ENCODE data around the gene OR13C5.

DNA sequence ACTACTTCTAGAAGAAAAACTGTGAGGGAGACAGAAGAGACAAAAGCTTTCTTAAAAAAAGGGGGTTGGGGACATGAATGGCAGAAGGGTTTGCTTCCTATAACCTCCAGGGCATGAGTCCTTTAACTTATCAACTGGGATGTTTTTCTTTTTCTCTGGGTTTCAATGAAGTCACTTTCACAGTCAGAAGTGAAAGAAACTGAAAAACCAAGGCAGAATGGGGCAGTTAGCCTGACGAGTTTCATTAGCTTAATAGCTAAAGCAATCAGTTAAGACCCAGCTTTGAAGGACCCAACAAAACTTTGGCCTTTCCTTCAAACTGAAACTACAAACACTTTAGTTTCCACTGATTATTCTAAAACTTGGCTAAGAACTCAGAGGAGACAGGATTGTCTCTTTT lies 34.9 kb downstream of the OR13C5 start:
- TF ChIP-seq, protein P1, sequence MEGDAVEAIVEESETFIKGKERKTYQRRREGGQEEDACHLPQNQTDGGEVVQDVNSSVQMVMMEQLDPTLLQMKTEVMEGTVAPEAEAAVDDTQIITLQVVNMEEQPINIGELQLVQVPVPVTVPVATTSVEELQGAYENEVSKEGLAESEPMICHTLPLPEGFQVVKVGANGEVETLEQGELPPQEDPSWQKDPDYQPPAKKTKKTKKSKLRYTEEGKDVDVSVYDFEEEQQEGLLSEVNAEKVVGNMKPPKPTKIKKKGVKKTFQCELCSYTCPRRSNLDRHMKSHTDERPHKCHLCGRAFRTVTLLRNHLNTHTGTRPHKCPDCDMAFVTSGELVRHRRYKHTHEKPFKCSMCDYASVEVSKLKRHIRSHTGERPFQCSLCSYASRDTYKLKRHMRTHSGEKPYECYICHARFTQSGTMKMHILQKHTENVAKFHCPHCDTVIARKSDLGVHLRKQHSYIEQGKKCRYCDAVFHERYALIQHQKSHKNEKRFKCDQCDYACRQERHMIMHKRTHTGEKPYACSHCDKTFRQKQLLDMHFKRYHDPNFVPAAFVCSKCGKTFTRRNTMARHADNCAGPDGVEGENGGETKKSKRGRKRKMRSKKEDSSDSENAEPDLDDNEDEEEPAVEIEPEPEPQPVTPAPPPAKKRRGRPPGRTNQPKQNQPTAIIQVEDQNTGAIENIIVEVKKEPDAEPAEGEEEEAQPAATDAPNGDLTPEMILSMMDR (IDR thresholded peaks at IDR 0.05) = no peak
- TF ChIP-seq POLR2A (IDR thresholded peaks at IDR 0.05) (no peak), POLR2AphosphoS5 (IDR thresholded peaks at IDR 0.05) (no peak)
